K562 (cell line): ENCODE data around the gene NFIC. TPM values are rescaled to one million over a fixed set of nuclear protein-coding genes. Genes with fewer than 3 reads are reported as not detected.

Experiments
- BCL6 ChIP-seq: fragments of 250-450 bp; sonication (Bioruptor Pico); IDR thresholded peaks from 2 replicates; pipeline ENCODE4 v1.4.0; 2020
- CBX5 ChIP-seq: IDR thresholded peaks from 2 replicates; pipeline ENCODE4 v1.6.1; 2014; ENCODE audit warnings: low read depth, borderline replicate concordance
- HDAC1 ChIP-seq, 2 experiments: fragments of 450-650 bp; IDR thresholded peaks; 2 replicates each; pipeline ENCODE4 v1.6.1; 2016 to 2017; ENCODE audit warnings: inconsistent platforms in 1 of 2, mild to moderate bottlenecking in 1 of 2, moderate library complexity in 1 of 2
- NCOA4 ChIP-seq: fragments of 450-650 bp; IDR thresholded peaks from 2 replicates; pipeline ENCODE4 v1.6.1; 2018; ENCODE audit warnings: mild to moderate bottlenecking; ENCODE audit not compliant: partially characterized antibody
- PCBP2 ChIP-seq: fragments of 200-400 bp; formaldehyde crosslinking; IDR thresholded peaks from 2 replicates; pipeline ENCODE4 v1.6.1; 2018; ENCODE audit warnings: low read length, low read depth, mild to moderate bottlenecking, moderate library complexity; ENCODE audit not compliant: poor library complexity, severe bottlenecking
- POLR3A ChIP-seq: IDR thresholded peaks from 2 replicates; pipeline ENCODE4 v1.6.1; 2011; ENCODE audit warnings: borderline replicate concordance, mild to moderate bottlenecking, moderate library complexity; ENCODE audit not compliant: insufficient read length, insufficient read depth; ENCODE audit errors: extremely low read depth
- PURB ChIP-seq: sonication (generic); formaldehyde crosslinking; IDR thresholded peaks from 2 replicates; pipeline ENCODE4 v1.9.0; 2021; ENCODE audit warnings: low read depth, mild to moderate bottlenecking, missing genetic modification reagents
- RBM17 ChIP-seq: fragments of 200-400 bp; formaldehyde crosslinking; IDR thresholded peaks from 2 replicates; pipeline ENCODE4 v1.6.1; 2017; ENCODE audit warnings: low read depth, mild to moderate bottlenecking, low read length, borderline replicate concordance
- SIRT6 ChIP-seq: IDR thresholded peaks from one replicate; pipeline ENCODE4 v1.6.1; 2012; ENCODE audit warnings: low read depth, mild to moderate bottlenecking, control low read depth, inconsistent platforms, low read length, moderate library complexity
- SMARCC2 ChIP-seq: fragments of 450-650 bp; IDR thresholded peaks from 2 replicates; pipeline ENCODE4 v1.6.1; 2017; ENCODE audit warnings: antibody characterized with exemption, moderate library complexity, mild to moderate bottlenecking, low read depth
- TAF1 ChIP-seq: IDR thresholded peaks from 2 replicates; pipeline ENCODE4 v1.6.1; 2011; ENCODE audit warnings: mild to moderate bottlenecking, low read length, moderate library complexity; ENCODE audit not compliant: insufficient read depth, control insufficient read depth, severe bottlenecking; ENCODE audit errors: extremely low read depth
- TFAM ChIP-seq: fragments of 250-450 bp; sonication (Bioruptor Pico); conservative IDR thresholded peaks from 2 replicates; pipeline ENCODE4 v1.5.0; 2021; ENCODE audit warnings: mild to moderate bottlenecking, moderate library complexity
- TRIM25 ChIP-seq: fragments of 450-650 bp; IDR thresholded peaks from 2 replicates; pipeline ENCODE4 v1.7.0; 2016; ENCODE audit warnings: borderline replicate concordance
- TRIM28 ChIP-seq: fragments of 450-650 bp; IDR thresholded peaks from 2 replicates; pipeline ENCODE4 v1.6.1; 2017
- ZNF140 ChIP-seq: fragments of 250-450 bp; sonication (Bioruptor Pico); IDR thresholded peaks from 2 replicates; pipeline ENCODE4 v1.8.0; 2021; ENCODE audit warnings: moderate library complexity, mild to moderate bottlenecking, inconsistent platforms
- ZNF263 ChIP-seq: sonication (generic); formaldehyde crosslinking; IDR thresholded peaks from 2 replicates; pipeline ENCODE4 v1.8.0; 2022; ENCODE audit warnings: mild to moderate bottlenecking, missing genetic modification reagents, borderline replicate concordance
- ZNF324 ChIP-seq: fragments of 250-450 bp; sonication (Bioruptor Pico); IDR thresholded peaks from 2 replicates; pipeline ENCODE4 v1.4.0; 2020; ENCODE audit warnings: mild to moderate bottlenecking
- ZNF512 ChIP-seq: IDR thresholded peaks from 2 replicates; pipeline ENCODE4 v1.6.1; 2016; ENCODE audit warnings: missing genetic modification characterization, missing compliant biosample characterization
- polyA plus RNA-seq, 8 experiments: library from polyadenylated mRNA; depleted of rRNA in 4 of 8; stranded (reverse) in 5 of 8; unstranded in 3 of 8; fragments of >200 nt; fragmentation: Nextera tagmentation in 2 of 8; fragmentation: Illumina TruSeq in 1 of 8; extraction: Ambion mirVana in 2 of 8; extraction: Trizol in 1 of 8; gene quantifications; 2 replicates each; pipeline versions ENCODE4 v1.2.1 to v1.2.3, GENCODE V29; 2011 to 2014; ENCODE audit warnings: inconsistent platforms in 1 of 8, missing spikeins in 1 of 8
- total RNA-seq, 7 experiments: library from RNA; depleted of rRNA in 6 of 7; stranded (reverse); fragments of >200 nt in 6 of 7; fragmentation: Illumina TruSeq in 2 of 7; extraction: Trizol in 2 of 7; gene quantifications; 2 replicates each; pipeline versions ENCODE4 v1.2.1 to v1.2.3, GENCODE V29; 2011 to 2021; ENCODE audit warnings: low replicate concordance in 1 of 7
- TF ChIP-seq, protein P1 (sequence below): sonication (generic); formaldehyde crosslinking; IDR thresholded peaks from 2 replicates; pipeline ENCODE4 v1.8.1; 2023; ENCODE audit warnings: missing genetic modification reagents, mild to moderate bottlenecking, borderline replicate concordance
- TF ChIP-seq, protein P2 (sequence below): fragments of 250-450 bp; sonication (Bioruptor Pico); IDR thresholded peaks from 2 replicates; pipeline ENCODE4 v1.9.0; 2021; ENCODE audit warnings: mild to moderate bottlenecking

NFIC gene
- total and polyA plus RNA-seq, 9 of the 15 experiments (the other 6 are each of a cell fraction or from before 2014, with no cell fraction given), result 0.71 to 62.1 (median 6.9) TPM

- TF ChIP-seq, protein P1, sequence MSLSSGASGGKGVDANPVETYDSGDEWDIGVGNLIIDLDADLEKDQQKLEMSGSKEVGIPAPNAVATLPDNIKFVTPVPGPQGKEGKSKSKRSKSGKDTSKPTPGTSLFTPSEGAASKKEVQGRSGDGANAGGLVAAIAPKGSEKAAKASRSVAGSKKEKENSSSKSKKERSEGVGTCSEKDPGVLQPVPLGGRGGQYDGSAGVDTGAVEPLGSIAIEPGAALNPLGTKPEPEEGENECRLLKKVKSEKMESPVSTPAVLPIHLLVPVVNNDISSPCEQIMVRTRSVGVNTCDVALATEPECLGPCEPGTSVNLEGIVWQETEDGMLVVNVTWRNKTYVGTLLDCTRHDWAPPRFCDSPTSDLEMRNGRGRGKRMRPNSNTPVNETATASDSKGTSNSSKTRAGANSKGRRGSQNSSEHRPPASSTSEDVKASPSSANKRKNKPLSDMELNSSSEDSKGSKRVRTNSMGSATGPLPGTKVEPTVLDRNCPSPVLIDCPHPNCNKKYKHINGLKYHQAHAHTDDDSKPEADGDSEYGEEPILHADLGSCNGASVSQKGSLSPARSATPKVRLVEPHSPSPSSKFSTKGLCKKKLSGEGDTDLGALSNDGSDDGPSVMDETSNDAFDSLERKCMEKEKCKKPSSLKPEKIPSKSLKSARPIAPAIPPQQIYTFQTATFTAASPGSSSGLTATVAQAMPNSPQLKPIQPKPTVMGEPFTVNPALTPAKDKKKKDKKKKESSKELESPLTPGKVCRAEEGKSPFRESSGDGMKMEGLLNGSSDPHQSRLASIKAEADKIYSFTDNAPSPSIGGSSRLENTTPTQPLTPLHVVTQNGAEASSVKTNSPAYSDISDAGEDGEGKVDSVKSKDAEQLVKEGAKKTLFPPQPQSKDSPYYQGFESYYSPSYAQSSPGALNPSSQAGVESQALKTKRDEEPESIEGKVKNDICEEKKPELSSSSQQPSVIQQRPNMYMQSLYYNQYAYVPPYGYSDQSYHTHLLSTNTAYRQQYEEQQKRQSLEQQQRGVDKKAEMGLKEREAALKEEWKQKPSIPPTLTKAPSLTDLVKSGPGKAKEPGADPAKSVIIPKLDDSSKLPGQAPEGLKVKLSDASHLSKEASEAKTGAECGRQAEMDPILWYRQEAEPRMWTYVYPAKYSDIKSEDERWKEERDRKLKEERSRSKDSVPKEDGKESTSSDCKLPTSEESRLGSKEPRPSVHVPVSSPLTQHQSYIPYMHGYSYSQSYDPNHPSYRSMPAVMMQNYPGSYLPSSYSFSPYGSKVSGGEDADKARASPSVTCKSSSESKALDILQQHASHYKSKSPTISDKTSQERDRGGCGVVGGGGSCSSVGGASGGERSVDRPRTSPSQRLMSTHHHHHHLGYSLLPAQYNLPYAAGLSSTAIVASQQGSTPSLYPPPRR, result no peak
- no peak for TF ChIP-seq TAF1
- TF ChIP-seq RBM17, result no peak
- TF ChIP-seq SMARCC2, result no peak
- no peak for TF ChIP-seq TFAM (CRISPR knock-in tag)
- peak; percentile 88 for TF ChIP-seq TRIM28
- TF ChIP-seq ZNF140 (CRISPR knock-in tag), result no peak
- no peak for TF ChIP-seq SIRT6
- no peak for TF ChIP-seq PURB (CRISPR knock-in tag)
- no peak for TF ChIP-seq POLR3A
- TF ChIP-seq TRIM25, result no peak
- TF ChIP-seq CBX5, result peak; percentile 93
- TF ChIP-seq NCOA4, result no peak
- no peak for TF ChIP-seq ZNF324 (CRISPR knock-in tag)
- TF ChIP-seq HDAC1 (IDR thresholded peaks at IDR 0.05), result peak in 1 of 2 experiments; percentile 61; a peak in 1 of 4 replicates
- TF ChIP-seq BCL6, result no peak
- TF ChIP-seq ZNF512 (tag), result no peak
- TF ChIP-seq ZNF263 (CRISPR knock-in tag), result no peak
- no peak for TF ChIP-seq PCBP2
- TF ChIP-seq, protein P2, sequence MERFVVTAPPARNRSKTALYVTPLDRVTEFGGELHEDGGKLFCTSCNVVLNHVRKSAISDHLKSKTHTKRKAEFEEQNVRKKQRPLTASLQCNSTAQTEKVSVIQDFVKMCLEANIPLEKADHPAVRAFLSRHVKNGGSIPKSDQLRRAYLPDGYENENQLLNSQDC (CRISPR knock-in tag), result no peak
These were observed 101.2 kb downstream of the NFIC start (continued) for GRCh38 chr19:3467437-3468198.
